ENCODE measurements around the gene TMEM59.

DNA sequence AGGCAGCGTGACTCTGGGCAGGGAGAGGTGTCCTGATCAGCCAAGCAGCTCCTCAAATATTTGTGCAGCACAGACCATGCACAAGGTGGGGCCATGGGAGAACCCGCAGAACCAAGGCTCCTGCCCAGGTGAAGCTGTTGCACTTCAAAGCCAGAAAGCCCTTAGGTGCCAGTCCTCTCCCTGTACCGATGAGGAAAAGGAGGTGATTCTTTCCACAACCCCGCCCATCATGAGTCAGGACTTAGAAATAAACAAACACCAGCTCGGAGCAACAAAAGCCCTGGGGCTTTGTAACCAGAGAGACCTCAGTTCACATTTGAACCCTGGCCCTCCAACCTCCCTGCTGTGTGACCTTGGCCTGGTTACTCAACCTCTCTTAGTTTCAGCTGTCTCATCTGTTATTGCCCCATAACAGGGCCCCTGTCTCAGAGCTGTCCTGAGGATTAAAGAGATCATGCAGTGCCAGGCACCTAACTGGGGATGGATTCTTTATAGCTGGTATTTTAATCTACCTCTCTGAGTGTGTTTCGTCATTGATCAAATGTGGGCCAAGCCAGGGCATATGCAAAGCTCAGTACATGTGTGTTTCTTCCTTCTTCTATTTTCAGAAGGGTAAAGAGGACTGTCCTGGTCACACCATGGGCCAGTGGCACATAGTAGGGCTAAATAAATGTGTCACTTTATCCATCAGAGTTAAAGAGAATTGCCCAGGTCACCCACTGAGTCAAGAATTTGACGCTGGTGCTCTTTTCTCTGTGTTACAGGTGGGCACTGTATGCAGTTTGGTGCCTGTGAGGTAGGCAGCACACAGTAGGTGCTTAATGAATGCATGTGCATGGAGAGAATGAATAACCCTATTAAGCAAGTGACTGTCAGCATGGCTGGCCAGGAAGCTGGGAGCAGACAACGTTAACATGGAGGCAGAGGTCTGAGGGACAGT, 36.4 kb downstream of the TMEM59 start:
- TF ChIP-seq, protein P1, sequence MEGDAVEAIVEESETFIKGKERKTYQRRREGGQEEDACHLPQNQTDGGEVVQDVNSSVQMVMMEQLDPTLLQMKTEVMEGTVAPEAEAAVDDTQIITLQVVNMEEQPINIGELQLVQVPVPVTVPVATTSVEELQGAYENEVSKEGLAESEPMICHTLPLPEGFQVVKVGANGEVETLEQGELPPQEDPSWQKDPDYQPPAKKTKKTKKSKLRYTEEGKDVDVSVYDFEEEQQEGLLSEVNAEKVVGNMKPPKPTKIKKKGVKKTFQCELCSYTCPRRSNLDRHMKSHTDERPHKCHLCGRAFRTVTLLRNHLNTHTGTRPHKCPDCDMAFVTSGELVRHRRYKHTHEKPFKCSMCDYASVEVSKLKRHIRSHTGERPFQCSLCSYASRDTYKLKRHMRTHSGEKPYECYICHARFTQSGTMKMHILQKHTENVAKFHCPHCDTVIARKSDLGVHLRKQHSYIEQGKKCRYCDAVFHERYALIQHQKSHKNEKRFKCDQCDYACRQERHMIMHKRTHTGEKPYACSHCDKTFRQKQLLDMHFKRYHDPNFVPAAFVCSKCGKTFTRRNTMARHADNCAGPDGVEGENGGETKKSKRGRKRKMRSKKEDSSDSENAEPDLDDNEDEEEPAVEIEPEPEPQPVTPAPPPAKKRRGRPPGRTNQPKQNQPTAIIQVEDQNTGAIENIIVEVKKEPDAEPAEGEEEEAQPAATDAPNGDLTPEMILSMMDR (IDR thresholded peaks at IDR 0.05): no peak
- TF ChIP-seq POLR2AphosphoS5 (IDR thresholded peaks at IDR 0.05) (no peak), EP300 (IDR thresholded peaks at IDR 0.05) (no peak), POLR2A (IDR thresholded peaks at IDR 0.05) (no peak)

All from gastroesophageal sphincter (tissue), 3 donors.